Upper lobe of left lung (tissue), 4 donors: ENCODE results near the gene RPL31.

Experiments
- CTCF ChIP-seq, 6 experiments: fragments of 450-650 bp in 4 of 6; fragments of 200-600 bp in 2 of 6; sonication (generic) in 2 of 6; IDR thresholded peaks; one replicate each; pipeline ENCODE4 v1.5.1; 2016 to 2019; ENCODE audit warnings: antibody characterized with exemption in 6 of 6
- POLR2A ChIP-seq, 4 donors: fragments of 450-650 bp; IDR thresholded peaks; one replicate each; pipeline ENCODE4 v1.5.1; 2016 to 2017; ENCODE audit warnings: antibody characterized with exemption in 4 of 4, mild to moderate bottlenecking in 2 of 4

- TF ChIP-seq CTCF (IDR thresholded peaks at IDR 0.05) (no peak), POLR2A (IDR thresholded peaks at IDR 0.05) (no peak)
Measured at GRCh38 chr2:101026923-101027469, 24.9 kb downstream of the RPL31 start.
